ENCODE results near the gene RANBP1. TPM values are rescaled to one million over a fixed set of nuclear protein-coding genes. Genes with fewer than 3 reads are reported as not detected.

The RANBP1 gene
- polyA plus RNA-seq, 1 donor from 2014 or later, result 110 TPM

GRCh38 chr22:20118300-20119020 is 2.6 kb downstream of the RANBP1 start:
- Mint-ChIP-seq H3K27ac (peak overlapping the region in 2 of 3 donors; percentile 89 to 91), H3K36me3 (no peaks in the 10 kb centered on the region), H3K27me3 (no peaks in the 10 kb centered on the region), H3K4me1 (peaks cover 0 to 17% (median 15%) of the 10 kb centered on the region in 3 donors), H3K4me3 (peak overlapping the region; percentile 82 to 92 (median 90)), H3K9me3 (no peaks in the 10 kb centered on the region)

- no peaks in the 10 kb centered on the region for H3K27me3 Mint-ChIP-seq
- H3K9me3 Mint-ChIP-seq, result no peaks in the 10 kb centered on the region
- H3K36me3 Mint-ChIP-seq, result no peaks in the 10 kb centered on the region
- H3K4me1 Mint-ChIP-seq, result peaks cover 0 to 12% (median 9%) of the 10 kb centered on the region in 3 donors
- peak overlapping the region in 1 of 3 donors; percentile 78 for H3K27ac Mint-ChIP-seq
- H3K4me3 Mint-ChIP-seq, result peak overlapping the region in 1 of 4 donors; percentile 52
These were observed 6.0 kb downstream of the RANBP1 start for GRCh38 chr22:20121856-20122415.

DNA sequence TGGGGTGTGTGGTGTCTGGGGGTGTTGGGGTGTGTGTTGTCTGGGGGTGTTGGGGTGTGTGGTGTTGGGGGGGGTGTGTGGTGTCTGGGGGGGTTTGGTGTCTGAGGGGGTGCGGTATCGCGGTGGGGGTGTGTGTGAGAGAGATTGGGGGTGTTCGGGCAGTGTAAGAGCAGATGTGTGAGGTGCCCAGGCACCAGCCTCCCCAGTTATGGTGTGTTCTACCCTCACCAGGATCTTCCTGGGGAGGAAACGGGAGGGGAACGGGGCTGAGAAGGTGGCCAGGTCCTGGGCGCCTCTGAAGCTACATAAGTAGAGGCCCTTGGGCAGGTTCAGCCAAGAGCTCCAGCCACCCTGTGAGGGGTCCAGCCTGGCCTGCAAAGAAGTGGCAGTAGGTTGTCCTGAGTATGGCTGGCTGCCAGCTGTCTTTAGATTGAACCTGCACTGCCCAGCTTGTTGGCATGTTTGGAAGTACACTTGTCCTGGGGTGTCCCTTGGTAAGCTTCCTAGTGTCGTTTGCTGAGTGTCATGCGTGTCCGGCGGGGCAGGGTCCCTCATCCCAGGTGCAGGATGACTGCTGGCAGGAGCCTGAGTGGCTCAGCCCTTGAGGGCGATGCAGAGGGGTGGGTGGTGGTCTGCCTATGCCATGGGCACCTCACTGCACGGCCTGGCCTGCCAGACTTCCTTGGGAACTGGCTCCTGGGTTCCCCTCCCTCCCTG is 7.6 kb downstream of the RANBP1 start:
- Mint-ChIP-seq H3K36me3 (no peaks in the 10 kb centered on the region), H3K9me3 (no peaks in the 10 kb centered on the region), H3K27ac (peak overlapping the region in 1 of 3 donors; percentile 85), H3K4me1 (peaks cover 0 to 8% (median 7%) of the 10 kb centered on the region in 3 donors), H3K27me3 (no peaks in the 10 kb centered on the region), H3K4me3 (no peak overlapping the region)

DNA sequence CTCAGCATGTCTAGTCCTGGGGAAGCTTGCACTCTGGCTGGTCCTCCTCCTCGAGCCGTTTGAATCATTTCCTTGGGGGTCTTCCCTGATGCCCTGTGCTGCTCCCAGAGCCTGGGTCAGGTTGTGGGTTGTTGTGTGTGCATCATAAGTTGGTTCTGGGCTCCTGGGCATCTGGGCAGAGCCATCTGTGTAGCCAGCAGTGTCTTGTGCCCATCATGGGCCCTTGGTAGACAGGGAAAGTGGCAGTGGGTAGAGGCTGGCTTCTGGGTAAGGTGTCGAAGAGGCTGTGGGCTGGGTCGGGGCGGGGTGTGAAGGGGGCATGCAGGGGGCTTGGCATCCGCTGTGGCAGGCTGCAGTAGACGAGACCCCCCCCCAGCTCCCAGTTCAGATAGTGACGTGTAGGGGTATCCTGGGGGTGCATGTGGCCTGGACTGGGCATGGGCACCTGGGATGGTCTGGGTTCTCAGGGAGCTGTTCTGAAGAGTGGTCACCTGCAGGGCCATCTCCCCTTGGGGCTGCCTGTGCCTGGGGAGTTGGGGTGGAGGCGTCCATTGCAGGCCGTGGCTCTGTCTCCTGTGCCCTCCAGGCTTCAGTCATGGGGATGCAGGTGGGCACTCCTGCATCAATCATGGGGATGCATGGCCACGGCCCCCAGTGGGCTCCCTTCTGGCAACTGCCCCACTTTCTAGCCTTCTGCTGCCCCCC is 8.3 kb downstream of the RANBP1 start:
- H3K9me3 Mint-ChIP-seq, result no peaks in the 10 kb centered on the region
- H3K4me3 Mint-ChIP-seq, result no peak overlapping the region
- H3K27ac Mint-ChIP-seq, result peak overlapping the region in 1 of 3 donors; percentile 85
- no peaks in the 10 kb centered on the region for H3K27me3 Mint-ChIP-seq
- peaks cover 0 to 6% (median 3%) of the 10 kb centered on the region in 3 donors for H3K4me1 Mint-ChIP-seq
- no peaks in the 10 kb centered on the region for H3K36me3 Mint-ChIP-seq

GRCh38 chr22:20125201-20126174 is 9.6 kb downstream of the RANBP1 start:
- peaks cover 0 to 4% (median 0%) of the 10 kb centered on the region in 3 donors for H3K4me1 Mint-ChIP-seq
- no peaks in the 10 kb centered on the region for H3K27me3 Mint-ChIP-seq
- H3K9me3 Mint-ChIP-seq, result no peaks in the 10 kb centered on the region
- H3K27ac Mint-ChIP-seq, result peak overlapping the region in 1 of 3 donors; percentile 32
- H3K36me3 Mint-ChIP-seq, result no peaks in the 10 kb centered on the region
- H3K4me3 Mint-ChIP-seq, result peak overlapping the region in 1 of 4 donors; percentile 36

- peak overlapping the region in 2 of 3 donors; percentile 31 to 74 for H3K27ac Mint-ChIP-seq
- H3K9me3 Mint-ChIP-seq, result no peaks in the 10 kb centered on the region
- peak overlapping the region in 1 of 4 donors; percentile 89 for H3K4me3 Mint-ChIP-seq
- H3K36me3 Mint-ChIP-seq, result no peaks in the 10 kb centered on the region
- peaks cover 0 to 4% (median 0%) of the 10 kb centered on the region in 3 donors for H3K4me1 Mint-ChIP-seq
- H3K27me3 Mint-ChIP-seq, result no peaks in the 10 kb centered on the region
These were observed 10.6 kb downstream of the RANBP1 start for GRCh38 chr22:20126284-20127029.

DNA sequence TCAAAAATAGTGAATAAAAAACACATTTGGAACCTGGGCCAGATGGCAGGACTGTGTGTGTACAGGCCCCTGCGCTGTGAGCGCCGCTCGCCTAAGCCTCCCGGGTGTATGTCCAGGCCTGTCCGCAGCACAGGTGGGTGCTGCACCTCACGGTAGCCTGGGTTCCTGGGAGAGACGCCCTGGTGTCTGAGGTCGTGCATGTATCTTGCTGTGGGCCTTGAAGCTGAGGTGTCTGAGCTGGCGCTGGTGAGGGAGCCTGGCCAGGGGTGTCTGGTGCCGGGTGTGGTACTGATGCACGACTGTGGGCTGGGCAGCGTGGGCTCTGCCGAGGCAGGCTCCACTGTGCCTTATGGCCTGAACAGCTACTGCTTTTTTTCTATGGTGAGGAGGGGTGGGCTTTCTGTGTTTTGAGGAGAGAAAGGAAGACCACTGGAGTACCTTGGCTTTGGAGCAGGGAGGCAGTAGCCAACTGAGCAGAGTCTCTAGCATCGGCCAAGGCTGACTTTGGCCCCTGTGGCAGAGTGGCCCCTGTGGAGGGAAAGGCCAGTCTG is 11.5 kb downstream of the RANBP1 start:
- peak overlapping the region in 2 of 3 donors; percentile 19 to 74 for H3K27ac Mint-ChIP-seq
- H3K27me3 Mint-ChIP-seq, result no peaks in the 10 kb centered on the region
- H3K9me3 Mint-ChIP-seq, result no peaks in the 10 kb centered on the region
- H3K4me3 Mint-ChIP-seq, result peak overlapping the region in 1 of 4 donors; percentile 89
- no peaks in the 10 kb centered on the region for H3K36me3 Mint-ChIP-seq
- peaks cover 0 to 1% (median 0%) of the 10 kb centered on the region in 3 donors for H3K4me1 Mint-ChIP-seq

GRCh38 chr22:20127869-20128618 is 12.1 kb downstream of the RANBP1 start:
- Mint-ChIP-seq H3K9me3 (no peaks in the 10 kb centered on the region), H3K4me3 (peak overlapping the region in 2 of 4 donors; percentile 39 to 89), H3K4me1 (peaks cover 0 to 2% (median 1%) of the 10 kb centered on the region in 3 donors), H3K27me3 (no peaks in the 10 kb centered on the region), H3K36me3 (no peaks in the 10 kb centered on the region), H3K27ac (peak overlapping the region; percentile 43 to 85 (median 74))

DNA sequence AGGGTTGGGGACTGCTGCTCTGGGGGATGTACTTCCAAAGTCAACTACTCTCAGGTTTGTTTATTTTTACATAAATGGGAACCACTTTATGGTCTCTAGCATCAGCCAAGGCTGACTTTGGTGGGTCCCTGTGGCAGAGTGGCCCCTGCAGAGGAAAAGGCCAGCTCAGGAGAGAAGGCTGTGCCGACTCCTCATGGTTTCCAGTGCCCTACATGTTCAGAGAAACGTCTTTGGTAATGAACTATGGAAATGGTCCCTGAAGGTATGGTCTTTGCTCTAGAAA is 12.7 kb downstream of the RANBP1 start:
- H3K27ac Mint-ChIP-seq, result peak overlapping the region in 2 of 3 donors; percentile 43 to 74
- H3K4me1 Mint-ChIP-seq, result peaks cover 0 to 3% (median 1%) of the 10 kb centered on the region in 3 donors
- H3K4me3 Mint-ChIP-seq, result peak overlapping the region in 1 of 4 donors; percentile 89
- no peaks in the 10 kb centered on the region for H3K36me3 Mint-ChIP-seq
- H3K9me3 Mint-ChIP-seq, result no peaks in the 10 kb centered on the region
- H3K27me3 Mint-ChIP-seq, result no peaks in the 10 kb centered on the region

- no peaks in the 10 kb centered on the region for H3K9me3 Mint-ChIP-seq
- H3K4me3 Mint-ChIP-seq, result peak overlapping the region in 3 of 4 donors; percentile 37 to 89 (median 44)
- H3K27ac Mint-ChIP-seq, result peak overlapping the region; percentile 43 to 81 (median 74)
- H3K36me3 Mint-ChIP-seq, result no peaks in the 10 kb centered on the region
- H3K27me3 Mint-ChIP-seq, result no peaks in the 10 kb centered on the region
- H3K4me1 Mint-ChIP-seq, result peaks cover 0 to 3% (median 2%) of the 10 kb centered on the region in 3 donors
These were observed 13.2 kb downstream of the RANBP1 start for GRCh38 chr22:20128902-20129746.

DNA sequence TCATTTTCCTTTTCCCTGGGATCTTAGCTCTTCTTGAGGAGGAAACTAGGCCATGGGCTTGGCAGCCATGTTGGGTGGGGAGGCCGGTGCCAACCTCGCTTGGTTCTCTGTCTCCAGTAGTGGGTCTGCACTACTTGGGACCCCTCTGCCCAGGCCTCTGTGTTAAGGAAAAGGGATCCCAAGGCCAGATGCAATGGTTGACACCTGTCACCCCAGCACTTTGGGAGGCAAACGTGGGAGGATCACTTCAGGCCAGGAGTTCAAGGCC is 13.8 kb downstream of the RANBP1 start:
- no peak overlapping the region for H3K27ac Mint-ChIP-seq

DNA sequence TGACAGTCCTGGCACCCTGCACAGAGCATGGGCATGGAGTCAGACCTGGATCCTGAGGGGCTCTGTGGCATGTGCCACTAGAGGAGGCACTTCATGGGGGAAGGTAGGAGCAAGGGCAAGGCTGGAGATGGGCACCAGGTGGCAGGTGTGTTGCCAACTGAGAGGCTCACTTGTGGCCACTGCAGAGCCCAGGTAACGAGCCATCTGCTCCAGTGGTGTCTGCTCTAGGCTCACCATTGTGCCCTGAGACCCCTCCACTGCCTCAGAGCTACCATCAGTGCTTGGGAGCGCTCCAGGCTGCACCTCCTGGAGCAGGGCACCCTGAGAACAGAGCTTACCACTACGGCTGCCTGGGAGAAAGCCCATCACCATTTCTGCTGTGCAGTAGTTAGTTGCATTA is 14.4 kb downstream of the RANBP1 start:
- H3K4me3 Mint-ChIP-seq, result peak overlapping the region; percentile 49 to 82 (median 72)
- H3K4me1 Mint-ChIP-seq, result peaks cover 3 to 7% (median 4%) of the 10 kb centered on the region in 3 donors
- H3K9me3 Mint-ChIP-seq, result no peaks in the 10 kb centered on the region
- no peaks in the 10 kb centered on the region for H3K36me3 Mint-ChIP-seq
- peak overlapping the region in 1 of 3 donors; percentile 79 for H3K27ac Mint-ChIP-seq
- H3K27me3 Mint-ChIP-seq, result no peaks in the 10 kb centered on the region

More for the DNA sequence above, 13.8 kb downstream of the RANBP1 start:
- H3K4me1 Mint-ChIP-seq, result peaks cover 3 to 5% (median 4%) of the 10 kb centered on the region in 3 donors
- H3K36me3 Mint-ChIP-seq, result no peaks in the 10 kb centered on the region
- H3K9me3 Mint-ChIP-seq, result no peaks in the 10 kb centered on the region
- H3K27me3 Mint-ChIP-seq, result no peaks in the 10 kb centered on the region
- H3K4me3 Mint-ChIP-seq, result peak overlapping the region in 1 of 4 donors; percentile 89

Measured in IgD-negative memory B cell (primary cell).